Measurements from ENCODE around the gene UTP25. TPM values are rescaled to one million over a fixed set of nuclear protein-coding genes. Genes with fewer than 3 reads are reported as not detected.

Gene UTP25
- total RNA-seq, 4 donors from 2014 or later = 7.3 to 11.0 (median 7.8) TPM

DNA sequence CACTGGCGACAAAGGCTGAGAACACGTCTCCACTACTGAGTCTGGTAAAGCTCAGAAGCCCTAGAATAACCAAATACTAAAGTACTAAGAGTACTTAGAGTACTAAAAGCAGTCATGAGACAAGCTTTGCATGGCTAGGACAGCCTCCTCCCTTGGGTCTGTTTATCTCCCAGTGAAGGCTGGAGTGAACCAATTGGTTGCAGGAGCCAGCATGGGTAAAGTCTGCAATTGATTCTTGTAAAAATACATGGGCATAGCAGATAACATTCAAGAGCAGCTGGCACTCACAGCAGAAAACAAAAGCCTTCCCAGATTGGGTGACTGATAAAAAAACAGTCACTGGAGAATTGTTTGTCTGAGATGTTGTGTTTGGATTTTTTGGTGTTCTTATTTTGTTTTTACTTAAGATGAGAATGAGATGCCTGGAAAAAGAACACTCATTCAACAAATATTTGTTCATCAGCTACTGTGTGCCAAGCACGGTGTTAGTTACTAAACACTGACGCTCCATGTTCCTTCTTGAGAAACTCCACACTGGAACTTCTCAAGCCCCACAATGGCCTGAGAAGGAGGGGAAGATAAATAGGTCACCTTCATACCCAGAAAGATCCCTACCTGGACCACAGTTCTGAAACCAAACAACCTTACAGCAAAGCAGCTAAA, 25.5 kb upstream of the UTP25 start:
- TF ChIP-seq, protein P1, sequence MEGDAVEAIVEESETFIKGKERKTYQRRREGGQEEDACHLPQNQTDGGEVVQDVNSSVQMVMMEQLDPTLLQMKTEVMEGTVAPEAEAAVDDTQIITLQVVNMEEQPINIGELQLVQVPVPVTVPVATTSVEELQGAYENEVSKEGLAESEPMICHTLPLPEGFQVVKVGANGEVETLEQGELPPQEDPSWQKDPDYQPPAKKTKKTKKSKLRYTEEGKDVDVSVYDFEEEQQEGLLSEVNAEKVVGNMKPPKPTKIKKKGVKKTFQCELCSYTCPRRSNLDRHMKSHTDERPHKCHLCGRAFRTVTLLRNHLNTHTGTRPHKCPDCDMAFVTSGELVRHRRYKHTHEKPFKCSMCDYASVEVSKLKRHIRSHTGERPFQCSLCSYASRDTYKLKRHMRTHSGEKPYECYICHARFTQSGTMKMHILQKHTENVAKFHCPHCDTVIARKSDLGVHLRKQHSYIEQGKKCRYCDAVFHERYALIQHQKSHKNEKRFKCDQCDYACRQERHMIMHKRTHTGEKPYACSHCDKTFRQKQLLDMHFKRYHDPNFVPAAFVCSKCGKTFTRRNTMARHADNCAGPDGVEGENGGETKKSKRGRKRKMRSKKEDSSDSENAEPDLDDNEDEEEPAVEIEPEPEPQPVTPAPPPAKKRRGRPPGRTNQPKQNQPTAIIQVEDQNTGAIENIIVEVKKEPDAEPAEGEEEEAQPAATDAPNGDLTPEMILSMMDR (IDR thresholded peaks at IDR 0.05) = no peak
- TF ChIP-seq POLR2A (IDR thresholded peaks at IDR 0.05) = peak in 1 of 2 donors; percentile 30
- H3K9me3 ChIP-seq = no peaks in the 10 kb centered on the region
- intact Hi-C loops (cut with DNase I) = no loop called here
- no peak overlapping the region for H3K4me3 ChIP-seq (replicated peaks in 1 of 3)
- WGBS, 2 donors = 80 to 88% methylated on average over 4 of the region's 4 CpGs
- DNase-seq = peak; percentile 28 to 34
- H3K27me3 ChIP-seq = no peaks in the 10 kb centered on the region
- peaks cover 31 to 41% of the 10 kb centered on the region in 2 donors for H3K4me1 ChIP-seq
- peaks cover 0 to 3% of the 10 kb centered on the region in 2 donors for H3K36me3 ChIP-seq
- H3K27ac ChIP-seq = peak overlapping the region; percentile 27 to 70 (median 66)

DNA sequence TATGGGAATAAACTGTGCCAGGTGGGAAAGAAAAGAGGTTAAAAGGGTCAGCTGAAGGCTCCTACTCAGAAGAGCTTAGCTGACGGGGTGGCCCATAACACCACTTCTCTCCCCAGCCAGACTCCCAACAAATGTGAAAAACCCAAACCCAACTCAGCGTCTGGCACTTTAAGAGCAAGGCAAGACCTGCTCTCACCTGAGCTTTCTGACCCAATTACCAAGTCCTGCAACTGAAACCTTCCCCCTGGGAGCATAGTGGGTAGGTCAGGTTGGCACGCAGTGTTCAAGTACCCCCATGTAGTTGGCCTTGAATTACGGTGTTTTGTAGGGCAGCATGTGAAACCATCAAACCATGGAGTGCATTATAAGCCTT, 25.0 kb upstream of the UTP25 start:
- H3K4me1 ChIP-seq = peaks cover 31 to 46% of the 10 kb centered on the region in 2 donors
- DNase-seq = no peak
- WGBS, 2 donors = 77 to 80% methylated on average over 4 of the region's 4 CpGs
- no peak overlapping the region for H3K4me3 ChIP-seq (replicated peaks in 1 of 3)
- intact Hi-C loops (cut with DNase I) = no loop called here
- TF ChIP-seq POLR2A (IDR thresholded peaks at IDR 0.05) = no peak
- TF ChIP-seq, protein P1 (IDR thresholded peaks at IDR 0.05) = no peak
- H3K27me3 ChIP-seq = no peaks in the 10 kb centered on the region
- H3K36me3 ChIP-seq = peaks cover 0 to 3% of the 10 kb centered on the region in 2 donors
- H3K27ac ChIP-seq = peak overlapping the region in 2 of 3 donors; percentile 66 to 70
- H3K9me3 ChIP-seq = no peaks in the 10 kb centered on the region

DNA sequence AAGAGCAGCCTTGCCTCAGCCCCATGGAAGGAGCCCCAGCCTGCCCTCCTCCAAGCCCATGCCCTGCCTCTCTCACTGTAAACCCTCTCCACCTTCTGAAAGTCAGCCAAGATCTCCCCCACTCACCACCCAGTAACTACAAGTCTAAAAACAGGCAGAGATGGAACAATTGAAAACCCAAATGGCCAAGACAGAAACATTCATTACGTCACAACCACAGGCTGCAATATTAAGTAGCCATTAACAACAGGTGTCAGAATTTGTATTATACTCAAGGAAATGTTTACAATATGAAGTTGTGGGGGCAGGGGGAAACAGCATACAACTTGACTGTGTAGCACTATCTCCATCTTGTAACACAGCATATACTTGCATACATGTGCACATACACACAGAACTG, 24.2 kb upstream of the UTP25 start:
- H3K27me3 ChIP-seq = no peaks in the 10 kb centered on the region
- WGBS, 2 donors = 47 to 62% methylated on average over 1 of the region's 1 CpG
- no peak for DNase-seq
- H3K27ac ChIP-seq = no peak overlapping the region
- intact Hi-C loops (cut with DNase I) = no loop called here
- H3K36me3 ChIP-seq = peaks cover 0 to 3% of the 10 kb centered on the region in 2 donors
- no peak for TF ChIP-seq POLR2A (IDR thresholded peaks at IDR 0.05)
- TF ChIP-seq, protein P1 (IDR thresholded peaks at IDR 0.05) = no peak
- no peak overlapping the region for H3K4me3 ChIP-seq (replicated peaks in 1 of 3)
- H3K4me1 ChIP-seq = peaks cover 37 to 54% of the 10 kb centered on the region in 2 donors
- H3K9me3 ChIP-seq = no peaks in the 10 kb centered on the region

DNA sequence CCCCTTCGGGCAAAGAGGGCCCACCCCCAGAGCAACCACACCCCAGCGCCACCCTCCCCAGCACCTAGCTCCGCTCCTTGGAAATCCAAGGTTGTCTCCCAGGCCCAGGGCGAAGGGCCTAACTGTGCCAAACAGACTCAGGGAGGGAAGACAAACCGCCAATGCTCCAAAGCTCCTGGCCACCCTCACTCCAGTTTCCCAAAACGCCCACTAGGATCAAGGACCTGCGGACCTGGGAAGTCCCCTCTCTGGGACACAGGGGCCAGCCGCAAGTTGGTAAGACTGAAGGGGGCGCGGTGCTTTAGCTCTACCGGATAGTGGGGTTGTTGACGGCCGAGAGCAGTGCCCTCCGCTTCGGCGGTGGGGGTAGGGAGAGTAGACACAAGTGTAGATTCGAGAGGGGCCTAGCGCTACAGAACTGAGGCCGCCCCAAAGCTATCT, 22.4 kb upstream of the UTP25 start:
- Histone ChIP-seq H3K4me3 (replicated peaks in 1 of 3) (peak overlapping the region; percentile 42 to 56 (median 44)), H3K9me3 (no peaks in the 10 kb centered on the region), H3K4me1 (peaks cover 37 to 57% of the 10 kb centered on the region in 2 donors), H3K27me3 (no peaks in the 10 kb centered on the region), H3K36me3 (no peaks in the 10 kb centered on the region), H3K27ac (peak overlapping the region; percentile 61 to 95 (median 81))
- intact Hi-C loops (cut with DNase I) = no loop called here
- TF ChIP-seq POLR2A (IDR thresholded peaks at IDR 0.05) = no peak
- TF ChIP-seq, protein P1 (IDR thresholded peaks at IDR 0.05) = no peak
- DNase-seq = peak; percentile 61 to 67
- WGBS, 2 donors = 23 to 53% methylated on average over 3 to 18 of the region's 19 CpGs
